Neuronal stem cell (in vitro differentiated cells): ENCODE measurements around the gene BCL2L12.

ENCODE experiments used
- DNase-seq: peaks from one replicate; pipeline ENCODE4 v3.0.0-alpha.2; 2013; ENCODE audit warnings: low spot score
- H2AFZ ChIP-seq: one replicate; pipeline ENCODE4 v1.6.1; 2013; ENCODE audit warnings: mild to moderate bottlenecking, low read length, inconsistent platforms
- H2AK5ac ChIP-seq: 2 replicates; pipeline ENCODE4 v1.6.1; 2013; ENCODE audit warnings: low read depth, mild to moderate bottlenecking, inconsistent platforms, low read length, moderate library complexity, mixed read lengths
- H2BK120ac ChIP-seq: 2 replicates; pipeline ENCODE4 v1.6.1; 2013; ENCODE audit warnings: low read depth, mild to moderate bottlenecking, inconsistent platforms, low read length, moderate library complexity, mixed read lengths
- H2BK12ac ChIP-seq: one replicate; pipeline ENCODE4 v1.6.1; 2013; ENCODE audit warnings: low read length, inconsistent platforms
- H2BK15ac ChIP-seq: 2 replicates; pipeline ENCODE4 v1.6.1; 2013; ENCODE audit warnings: mild to moderate bottlenecking, low read length, inconsistent platforms, mixed read lengths
- H2BK5ac ChIP-seq: one replicate; pipeline ENCODE4 v1.6.1; 2013; ENCODE audit warnings: inconsistent platforms, mild to moderate bottlenecking, low read length, moderate library complexity
- H3K14ac ChIP-seq: one replicate; pipeline ENCODE4 v1.6.1; 2013; ENCODE audit warnings: low read length, inconsistent platforms
- H3K18ac ChIP-seq: 2 replicates; pipeline ENCODE4 v1.6.1; 2013; ENCODE audit warnings: low read length, inconsistent platforms
- H3K23ac ChIP-seq: 2 replicates; pipeline ENCODE4 v1.6.1; 2013; ENCODE audit warnings: low read depth, mild to moderate bottlenecking, mixed read lengths, low read length, inconsistent platforms; ENCODE audit not compliant: poor library complexity
- H3K27ac ChIP-seq: replicated peaks from 3 replicates; pipeline ENCODE4 v1.5.1; 2013; ENCODE audit warnings: low read length, inconsistent platforms
- H3K27me3 ChIP-seq, 3 experiments: 2 replicates each; pipeline ENCODE4 v1.6.1; 2013; ENCODE audit warnings: low read length in 3 of 3, mild to moderate bottlenecking in 2 of 3, inconsistent platforms in 1 of 3, low read depth in 1 of 3, mixed read lengths in 1 of 3, moderate library complexity in 1 of 3; ENCODE audit not compliant: control insufficient read depth in 3 of 3, insufficient read depth in 3 of 3
- H3K36me3 ChIP-seq, 2 donors: replicated peaks in 1 of 2; 2 replicates each; pipeline ENCODE4 v1.6.1; 2013; ENCODE audit warnings: low read length in 2 of 2; ENCODE audit not compliant: control insufficient read depth in 2 of 2, insufficient read depth in 2 of 2
- H3K4ac ChIP-seq: 2 replicates; pipeline ENCODE4 v1.6.1; 2013; ENCODE audit warnings: inconsistent platforms, mild to moderate bottlenecking, low read length, moderate library complexity
- H3K4me1 ChIP-seq, 2 donors: 1 replicate in 1 of 2; 2 replicates in 1 of 2; pipeline ENCODE4 v1.6.1; 2013; ENCODE audit warnings: low read length in 2 of 2, low read depth in 1 of 2; ENCODE audit not compliant: control insufficient read depth in 2 of 2, insufficient read depth in 1 of 2
- H3K4me2 ChIP-seq: one replicate; pipeline ENCODE4 v1.6.1; 2013; ENCODE audit warnings: mild to moderate bottlenecking, low read length, inconsistent platforms; ENCODE audit not compliant: insufficient read depth, poor library complexity, severe bottlenecking
- H3K4me3 ChIP-seq, 2 donors: 2 replicates each; pipeline ENCODE4 v1.5.1; 2013; ENCODE audit warnings: low read length in 2 of 2, mild to moderate bottlenecking in 2 of 2, inconsistent platforms in 1 of 2, moderate library complexity in 1 of 2
- H3K79me1 ChIP-seq: one replicate; pipeline ENCODE4 v1.6.1; 2013; ENCODE audit warnings: low read depth, mild to moderate bottlenecking, inconsistent platforms, low read length, moderate library complexity
- H3K9ac ChIP-seq: one replicate; pipeline ENCODE4 v1.6.1; 2013; ENCODE audit warnings: mild to moderate bottlenecking, low read depth, low read length, inconsistent platforms; ENCODE audit not compliant: poor library complexity
- H3K9me3 ChIP-seq, 2 donors: replicated peaks in 1 of 2; 2 replicates each; pipeline versions ENCODE3 to v1.6.1; 2013; ENCODE audit warnings: low read length in 2 of 2, mild to moderate bottlenecking in 2 of 2, inconsistent platforms in 1 of 2, low read depth in 1 of 2, mixed read lengths in 1 of 2, moderate library complexity in 1 of 2; ENCODE audit not compliant: control insufficient read depth in 2 of 2, insufficient read depth in 1 of 2
- H4K8ac ChIP-seq: one replicate; pipeline ENCODE4 v1.6.1; 2013; ENCODE audit warnings: low read depth, mild to moderate bottlenecking, inconsistent platforms, low read length, moderate library complexity
- H4K91ac ChIP-seq: one replicate; pipeline ENCODE4 v1.6.1; 2013; ENCODE audit warnings: low read length, low read depth, mild to moderate bottlenecking, inconsistent platforms; ENCODE audit not compliant: poor library complexity
- WGBS, 2 donors: extraction: QIAGEN DNeasy Blood & Tissue Kit; methylation state at CpG; one replicate each; pipeline ENCODE4 v1.1.7; 2013; ENCODE audit warnings: missing lambda C conversion rate in 2 of 2, mixed read lengths in 1 of 2; ENCODE audit not compliant: insufficient read length in 2 of 2, insufficient replicate concordance in 1 of 2; ENCODE audit errors: extremely low coverage in 2 of 2; 5-methylcytosine and 5-hydroxymethylcytosine counted together

BCL2L12 gene

GRCh38 chr19:49687150-49687549 is 21.4 kb downstream of the BCL2L12 start:
- H3K36me3 ChIP-seq, result peaks cover 41 to 81% of the 10 kb centered on the region in 2 donors
- no peak overlapping the region for H4K91ac ChIP-seq
- no peak overlapping the region for H3K4ac ChIP-seq
- H3K4me3 ChIP-seq, result no peak overlapping the region
- no peak overlapping the region for H4K8ac ChIP-seq
- no peak overlapping the region for H2BK5ac ChIP-seq
- no peak overlapping the region for H3K18ac ChIP-seq
- no peak overlapping the region for H2BK12ac ChIP-seq
- no peak overlapping the region for H3K27ac ChIP-seq
- no peak for DNase-seq
- no peak overlapping the region for H2BK120ac ChIP-seq
- peaks cover 16% of the 10 kb centered on the region for H3K79me1 ChIP-seq
- H2BK15ac ChIP-seq, result no peak overlapping the region
- no peaks in the 10 kb centered on the region for H3K27me3 ChIP-seq
- H3K4me1 ChIP-seq, result peaks cover 17 to 18% of the 10 kb centered on the region in 2 donors
- H3K9me3 ChIP-seq, result no peaks in the 10 kb centered on the region
- no peak overlapping the region for H2AFZ ChIP-seq
- no peak overlapping the region for H3K9ac ChIP-seq
- WGBS, 2 donors, result no CpG with 5 or more reads among the region's 12 CpGs
- peak overlapping the region; percentile 43 for H3K23ac ChIP-seq
- H3K14ac ChIP-seq, result no peak overlapping the region
- H3K4me2 ChIP-seq, result no peak overlapping the region
- no peak overlapping the region for H2AK5ac ChIP-seq

GRCh38 chr19:49687566-49688316 is 22.0 kb downstream of the BCL2L12 start:
- H3K9me3 ChIP-seq, result no peaks in the 10 kb centered on the region
- no peak overlapping the region for H3K18ac ChIP-seq
- no peak overlapping the region for H2BK15ac ChIP-seq
- no peak overlapping the region for H3K27ac ChIP-seq
- no peak overlapping the region for H2AFZ ChIP-seq
- no CpG with 5 or more reads among the region's 26 CpGs for WGBS, 2 donors
- H2BK5ac ChIP-seq, result no peak overlapping the region
- DNase-seq, result no peak
- H3K23ac ChIP-seq, result no peak overlapping the region
- H3K79me1 ChIP-seq, result peaks cover 16% of the 10 kb centered on the region
- H3K4me2 ChIP-seq, result no peak overlapping the region
- H3K4me1 ChIP-seq, result peaks cover 19 to 21% of the 10 kb centered on the region in 2 donors
- H3K14ac ChIP-seq, result no peak overlapping the region
- no peak overlapping the region for H2AK5ac ChIP-seq
- H3K36me3 ChIP-seq, result peaks cover 37 to 75% of the 10 kb centered on the region in 2 donors
- no peak overlapping the region for H4K91ac ChIP-seq
- H3K9ac ChIP-seq, result peak overlapping the region; percentile 30
- no peak overlapping the region for H2BK12ac ChIP-seq
- no peak overlapping the region for H2BK120ac ChIP-seq
- no peak overlapping the region for H3K4me3 ChIP-seq
- H3K4ac ChIP-seq, result no peak overlapping the region
- H3K27me3 ChIP-seq, result no peaks in the 10 kb centered on the region
- no peak overlapping the region for H4K8ac ChIP-seq

GRCh38 chr19:49688531-49689132 is 22.9 kb downstream of the BCL2L12 start:
- H3K9me3 ChIP-seq, result no peaks in the 10 kb centered on the region
- H3K36me3 ChIP-seq, result peaks cover 39 to 74% of the 10 kb centered on the region in 2 donors
- no peak overlapping the region for H2BK15ac ChIP-seq
- no peak for DNase-seq
- H3K4ac ChIP-seq, result peak overlapping the region; percentile 17
- H3K79me1 ChIP-seq, result peaks cover 17% of the 10 kb centered on the region
- peak overlapping the region; percentile 35 for H3K18ac ChIP-seq
- H2AFZ ChIP-seq, result no peak overlapping the region
- no peaks in the 10 kb centered on the region for H3K27me3 ChIP-seq
- H2BK12ac ChIP-seq, result no peak overlapping the region
- peak overlapping the region; percentile 50 for H3K9ac ChIP-seq
- H3K27ac ChIP-seq, result peak overlapping the region; percentile 50
- no peak overlapping the region for H4K91ac ChIP-seq
- peak overlapping the region; percentile 90 for H3K4me2 ChIP-seq
- H4K8ac ChIP-seq, result no peak overlapping the region
- H2BK5ac ChIP-seq, result peak overlapping the region; percentile 91
- H3K14ac ChIP-seq, result peak overlapping the region; percentile 94
- WGBS, 2 donors, result no CpG with 5 or more reads among the region's 12 CpGs
- no peak overlapping the region for H2BK120ac ChIP-seq
- H3K23ac ChIP-seq, result peak overlapping the region; percentile 87
- peaks cover 19 to 21% of the 10 kb centered on the region in 2 donors for H3K4me1 ChIP-seq
- H3K4me3 ChIP-seq, result no peak overlapping the region
- peak overlapping the region; percentile 88 for H2AK5ac ChIP-seq
